ENCODE data around the gene NTM.
A peak's percentile ranks its signal among the peaks of the same experiment; 100 is the strongest.

The NTM gene

GRCh38 chr11:131925829-131926228, 555.4 kb downstream of the NTM start:
- Histone ChIP-seq H3K27ac (replicated peaks) (no peak overlapping the region), H3K4me3 (replicated peaks; ENCODE audit: insufficient read depth, low read length) (no peak overlapping the region), H3K27me3 (ENCODE audit: insufficient read depth, poor library complexity, severe bottlenecking) (no peaks in the 10 kb centered on the region)
- no peak for TF ChIP-seq POLR2AphosphoS5 (IDR thresholded peaks at IDR 0.05; ENCODE audit: low read depth)
- TF ChIP-seq REST (IDR thresholded peaks at IDR 0.05; ENCODE audit: insufficient replicate concordance, low read depth) = no peak
- no peak for TF ChIP-seq SPI1 (IDR thresholded peaks at IDR 0.05; ENCODE audit: borderline replicate concordance, low read depth)
- no peak for TF ChIP-seq GABPA (IDR thresholded peaks at IDR 0.05; ENCODE audit: low read depth)
- no peak for TF ChIP-seq CTCF (IDR thresholded peaks at IDR 0.05; ENCODE audit: insufficient read depth, low read length)
- no peak for DNase-seq (ENCODE audit: low read depth in 1 of 2, low spot score in 1 of 2)

- no peak overlapping the region for H3K27ac ChIP-seq (replicated peaks)
- no peak overlapping the region for H3K4me3 ChIP-seq (replicated peaks; ENCODE audit: insufficient read depth, low read length)
- no peaks in the 10 kb centered on the region for H3K27me3 ChIP-seq (ENCODE audit: insufficient read depth, poor library complexity, severe bottlenecking)
- TF ChIP-seq SPI1 (IDR thresholded peaks at IDR 0.05; ENCODE audit: borderline replicate concordance, low read depth) = peak; percentile 72; the same call in 1 of the 2 replicates
- no peak for TF ChIP-seq GABPA (IDR thresholded peaks at IDR 0.05; ENCODE audit: low read depth)
- TF ChIP-seq CTCF (IDR thresholded peaks at IDR 0.05; ENCODE audit: insufficient read depth, low read length) = no peak
- no peak for TF ChIP-seq REST (IDR thresholded peaks at IDR 0.05; ENCODE audit: insufficient replicate concordance, low read depth)
- TF ChIP-seq POLR2AphosphoS5 (IDR thresholded peaks at IDR 0.05; ENCODE audit: low read depth) = no peak
- peak; percentile 6 to 36 for DNase-seq (ENCODE audit: low read depth in 1 of 2, low spot score in 1 of 2)
Measured at GRCh38 chr11:131928992-131929391, 558.6 kb downstream of the NTM start.

- no peak for TF ChIP-seq POLR2AphosphoS5 (IDR thresholded peaks at IDR 0.05; ENCODE audit: low read depth)
- no peak for TF ChIP-seq REST (IDR thresholded peaks at IDR 0.05; ENCODE audit: insufficient replicate concordance, low read depth)
- TF ChIP-seq GABPA (IDR thresholded peaks at IDR 0.05; ENCODE audit: low read depth) = no peak
- TF ChIP-seq SPI1 (IDR thresholded peaks at IDR 0.05; ENCODE audit: borderline replicate concordance, low read depth) = no peak
- no peak for TF ChIP-seq CTCF (IDR thresholded peaks at IDR 0.05; ENCODE audit: insufficient read depth, low read length)
- no peak overlapping the region for H3K4me3 ChIP-seq (replicated peaks; ENCODE audit: insufficient read depth, low read length)
- no peak for DNase-seq (ENCODE audit: low read depth in 1 of 2, low spot score in 1 of 2)
- no peak overlapping the region for H3K27ac ChIP-seq (replicated peaks)
- H3K27me3 ChIP-seq (ENCODE audit: insufficient read depth, poor library complexity, severe bottlenecking) = no peaks in the 10 kb centered on the region
Measured at GRCh38 chr11:131932584-131933325, 562.3 kb downstream of the NTM start.
